GM18511 (cell line): ENCODE data around the gene AK5.
"Not testable (repeated sequence)": the region's sequence is repeated elsewhere in the genome, so short reads cannot be mapped to it uniquely, and the experiment has no call there.

ENCODE experiments used
- ATAC-seq: cut with Tn5 transposase; IDR thresholded peaks from one replicate; pipeline ENCODE4 v1.9.1; 2021; ENCODE audit warnings: mild to moderate bottlenecking, moderate library complexity; ENCODE audit not compliant: unreplicated experiment

Gene AK5

GRCh38 chr1:77283701-77284425 is 2.0 kb downstream of the AK5 start:
- ATAC-seq: no peak

- ATAC-seq: no peak
Measured at GRCh38 chr1:77287535-77287934, 5.7 kb downstream of the AK5 start.

GRCh38 chr1:77288275-77288674 is 6.5 kb downstream of the AK5 start:
- ATAC-seq: no peak

- no peak for ATAC-seq
Measured at GRCh38 chr1:77290576-77290975, 8.8 kb downstream of the AK5 start.

- ATAC-seq: no peak
Measured at GRCh38 chr1:77292551-77292950, 10.7 kb downstream of the AK5 start.

GRCh38 chr1:77300566-77300965 is 18.7 kb downstream of the AK5 start:
- ATAC-seq: no peak

GRCh38 chr1:77303387-77303786 is 21.6 kb downstream of the AK5 start:
- ATAC-seq: no peak

GRCh38 chr1:77308889-77309621 is 27.2 kb downstream of the AK5 start:
- ATAC-seq: no peak

- no peak for ATAC-seq
Measured at GRCh38 chr1:77310924-77311323, 29.1 kb downstream of the AK5 start.

GRCh38 chr1:77312364-77312763 is 30.5 kb downstream of the AK5 start:
- not testable (repeated sequence) for ATAC-seq

- no peak for ATAC-seq
Measured at GRCh38 chr1:77313491-77313890, 31.7 kb downstream of the AK5 start.

- no peak for ATAC-seq
Measured at GRCh38 chr1:77316006-77316405, 34.2 kb downstream of the AK5 start.

GRCh38 chr1:77316966-77317365 is 35.1 kb downstream of the AK5 start:
- ATAC-seq: no peak

GRCh38 chr1:77319036-77319705 is 37.4 kb downstream of the AK5 start:
- no peak for ATAC-seq

- no peak for ATAC-seq
Measured at GRCh38 chr1:77322061-77322900, 40.5 kb downstream of the AK5 start.

GRCh38 chr1:77333501-77333900 is 51.7 kb downstream of the AK5 start:
- ATAC-seq: no peak

- ATAC-seq: no peak
Measured at GRCh38 chr1:77336729-77337128, 54.9 kb downstream of the AK5 start.

GRCh38 chr1:77339326-77339725 is 57.5 kb downstream of the AK5 start:
- ATAC-seq: no peak

GRCh38 chr1:77341195-77341594 is 59.4 kb downstream of the AK5 start:
- ATAC-seq: no peak

GRCh38 chr1:77342745-77343144 is 60.9 kb downstream of the AK5 start:
- no peak for ATAC-seq

GRCh38 chr1:77347646-77348045 is 65.8 kb downstream of the AK5 start:
- no peak for ATAC-seq
